GM12873 (cell line): ENCODE results near the gene CTNNA2.
A peak's percentile ranks its signal among the peaks of the same experiment; 100 is the strongest.

Experiments used
- CTCF ChIP-seq: IDR thresholded peaks from 2 replicates; pipeline ENCODE4 v1.5.1; 2012; ENCODE audit warnings: low read depth, mild to moderate bottlenecking, moderate library complexity, low read length, control low read depth; ENCODE audit not compliant: insufficient read depth; ENCODE audit errors: missing control alignments

CTNNA2 gene

GRCh38 chr2:79860228-79861058 is 347.6 kb downstream of the CTNNA2 start:
- TF ChIP-seq CTCF = peak; percentile 26

GRCh38 chr2:79861059-79861374 is 348.2 kb downstream of the CTNNA2 start:
- TF ChIP-seq CTCF = no peak

GRCh38 chr2:79862756-79863155 is 349.9 kb downstream of the CTNNA2 start:
- TF ChIP-seq CTCF = no peak

- no peak for TF ChIP-seq CTCF
These were observed 359.8 kb downstream of the CTNNA2 start for GRCh38 chr2:79872656-79873055.

GRCh38 chr2:79874015-79874414 is 361.2 kb downstream of the CTNNA2 start:
- no peak for TF ChIP-seq CTCF

GRCh38 chr2:79876430-79876829 is 363.6 kb downstream of the CTNNA2 start:
- peak; percentile 27 for TF ChIP-seq CTCF

- no peak for TF ChIP-seq CTCF
These were observed 369.7 kb downstream of the CTNNA2 start for GRCh38 chr2:79882548-79882947.
